GM12891 (cell line): ENCODE measurements around the gene SELENOW.
"Not testable (repeated sequence)": the region's sequence is repeated elsewhere in the genome, so short reads cannot be mapped to it uniquely, and the experiment has no call there.

Source experiments
- DNase-seq: peaks from one replicate; pipeline ENCODE4 v3.0.0; 2011; ENCODE audit warnings: low spot score; ENCODE audit not compliant: insufficient read length
- FAIRE-seq: peaks from 2 replicates; lab custom pipeline; 2011; peaks lifted over from hg19 to GRCh38; lab: Jason Lieb, UNC
- PAX5 ChIP-seq: IDR thresholded peaks from 2 replicates; pipeline ENCODE4 v1.6.1; 2011; ENCODE audit warnings: low read length, moderate library complexity, mild to moderate bottlenecking; ENCODE audit not compliant: insufficient read depth, severe bottlenecking
- POLR2A ChIP-seq: IDR thresholded peaks from 2 replicates; pipeline ENCODE4 v1.6.1; 2011; ENCODE audit warnings: low read depth, low read length, control low read depth
- POLR2AphosphoS5 ChIP-seq: IDR thresholded peaks from 2 replicates; pipeline ENCODE4 v1.6.1; 2011; ENCODE audit warnings: low read depth, low read length, control low read depth
- POU2F2 ChIP-seq: IDR thresholded peaks from 2 replicates; pipeline ENCODE4 v1.6.1; 2011; ENCODE audit warnings: low read depth, mild to moderate bottlenecking, control low read depth, low read length, moderate library complexity
- SPI1 ChIP-seq: IDR thresholded peaks from 2 replicates; pipeline ENCODE4 v1.6.1; 2011; ENCODE audit warnings: low read depth, low read length, control low read depth
- TAF1 ChIP-seq: IDR thresholded peaks from 2 replicates; pipeline ENCODE4 v1.6.1; 2011; ENCODE audit warnings: low read depth, low read length, control low read depth

SELENOW gene

DNA sequence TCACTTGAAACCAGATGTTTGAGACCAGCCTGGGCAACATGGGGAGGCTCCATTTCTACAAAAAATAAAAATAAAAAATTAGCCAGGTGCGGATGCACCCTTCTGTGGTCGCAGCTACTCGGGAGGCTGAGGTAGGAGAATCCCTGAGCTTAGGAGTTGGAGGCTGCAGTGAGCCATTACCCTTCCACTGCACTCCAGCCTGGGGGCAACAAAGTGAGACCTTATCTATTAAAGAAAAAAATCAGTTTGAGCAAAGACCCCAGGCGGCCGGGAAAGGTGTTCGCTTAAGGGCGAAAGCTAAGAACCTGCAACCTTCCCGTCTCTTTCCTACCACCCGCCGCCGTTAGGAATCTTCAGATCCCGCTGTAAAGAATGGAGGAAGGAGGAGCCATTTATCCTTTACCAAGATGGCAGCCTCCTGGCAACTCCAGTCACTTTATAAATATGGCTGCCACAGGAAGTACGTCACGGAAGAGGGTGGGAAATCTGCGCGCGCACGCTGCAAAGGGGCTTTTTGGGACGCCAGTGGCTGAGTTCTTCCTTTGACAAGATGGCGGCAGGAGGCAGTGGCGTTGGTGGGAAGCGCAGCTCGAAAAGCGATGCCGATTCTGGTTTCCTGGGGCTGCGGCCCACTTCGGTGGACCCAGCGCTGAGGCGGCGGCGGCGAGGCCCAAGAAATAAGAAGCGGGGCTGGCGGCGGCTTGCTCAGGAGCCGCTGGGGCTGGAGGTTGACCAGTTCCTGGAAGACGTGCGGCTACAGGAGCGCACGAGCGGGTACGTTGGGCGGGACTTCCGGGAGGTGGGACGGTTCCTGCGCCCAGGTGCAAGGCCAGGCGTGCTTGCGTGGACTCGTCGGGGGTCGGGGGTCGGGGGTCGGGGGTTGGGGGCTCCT, 33.2 kb upstream of the SELENOW start, which contains the start of gene NOP53:
Gene NOP53 (plus strand): TSS at position 537 of the 892 bp plus-strand sequence. CDS start 14 bp downstream, at position 551.
- TF ChIP-seq SPI1 (no peak), PAX5 (no peak), POLR2A (peak; percentile 98), TAF1 (peak; percentile 97), POLR2AphosphoS5 (peak; percentile 97), POU2F2 (peak; percentile 78)
- DNase-seq: peak; percentile 89
- FAIRE-seq: peak; percentile 92

DNA sequence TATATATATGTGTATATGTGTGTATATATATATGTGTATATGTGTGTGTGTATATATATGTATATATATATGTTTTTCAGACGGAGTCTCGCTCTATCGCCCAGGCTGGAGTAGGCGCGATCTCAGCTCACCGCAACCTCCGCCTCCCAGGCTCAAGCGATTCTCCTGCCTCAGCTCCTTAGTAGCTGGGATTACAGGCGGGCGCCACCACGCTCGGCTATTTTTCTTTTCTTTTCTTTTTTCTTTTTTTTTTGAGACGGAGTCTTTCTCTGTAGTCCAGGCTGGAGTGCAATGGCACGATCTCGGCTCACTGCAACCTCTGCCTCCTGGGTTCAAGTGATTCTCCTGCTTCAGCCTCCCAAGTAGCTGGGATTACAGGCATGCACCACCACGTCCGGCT, 32.4 kb upstream of the SELENOW start:
- FAIRE-seq, DNase-seq: not testable (repeated sequence)

DNA sequence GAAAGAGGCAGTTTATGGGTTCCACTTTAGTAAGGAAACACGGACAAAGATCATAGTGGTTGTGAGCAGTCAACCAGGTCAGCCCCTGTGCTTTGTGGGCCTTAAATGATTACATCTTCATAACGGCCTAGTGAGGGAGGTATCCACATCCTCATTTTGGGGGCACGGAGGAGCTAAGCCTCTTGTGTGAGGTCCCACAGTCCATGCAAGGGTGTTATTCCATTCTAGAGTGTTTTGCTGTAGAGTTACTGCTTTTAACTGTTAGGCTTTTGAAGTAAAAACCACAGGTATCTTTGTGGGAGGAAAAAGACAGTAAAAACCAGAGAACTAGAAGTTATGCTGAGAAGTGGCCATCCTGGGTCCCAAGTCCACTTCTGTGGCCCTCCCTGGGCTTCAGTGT, 29.2 kb upstream of the SELENOW start:
- FAIRE-seq (no peak), DNase-seq (no peak)
- TF ChIP-seq PAX5 (peak; percentile 74), POLR2A (no peak), POLR2AphosphoS5 (0 out of 2 replicates have a peak, but pooled peaks have one; percentile 36), POU2F2 (no peak), TAF1 (no peak), SPI1 (peak; percentile 94)

DNA sequence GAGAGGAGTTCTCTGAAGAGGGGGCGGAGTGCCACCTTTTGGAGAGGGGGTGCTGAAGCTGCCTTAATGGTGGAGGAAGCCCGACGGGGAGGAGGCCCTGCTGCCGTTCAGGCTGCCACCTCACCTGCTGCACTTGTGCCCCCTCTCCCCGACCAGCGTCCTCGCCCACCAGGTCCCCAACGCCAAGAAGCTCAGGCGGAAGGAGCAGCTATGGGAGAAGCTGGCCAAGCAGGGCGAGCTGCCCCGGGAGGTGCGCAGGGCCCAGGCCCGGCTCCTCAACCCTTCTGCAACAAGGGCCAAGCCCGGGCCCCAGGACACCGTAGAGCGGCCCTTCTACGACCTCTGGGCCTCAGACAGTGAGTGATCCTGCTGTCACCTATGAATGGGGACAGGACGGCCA, 27.8 kb upstream of the SELENOW start:
- DNase-seq: no peak
- TF ChIP-seq TAF1: no peak
- TF ChIP-seq POLR2AphosphoS5: no peak
- TF ChIP-seq SPI1: no peak
- no peak for TF ChIP-seq POU2F2
- no peak for TF ChIP-seq PAX5
- TF ChIP-seq POLR2A: no peak
- no peak for FAIRE-seq

DNA sequence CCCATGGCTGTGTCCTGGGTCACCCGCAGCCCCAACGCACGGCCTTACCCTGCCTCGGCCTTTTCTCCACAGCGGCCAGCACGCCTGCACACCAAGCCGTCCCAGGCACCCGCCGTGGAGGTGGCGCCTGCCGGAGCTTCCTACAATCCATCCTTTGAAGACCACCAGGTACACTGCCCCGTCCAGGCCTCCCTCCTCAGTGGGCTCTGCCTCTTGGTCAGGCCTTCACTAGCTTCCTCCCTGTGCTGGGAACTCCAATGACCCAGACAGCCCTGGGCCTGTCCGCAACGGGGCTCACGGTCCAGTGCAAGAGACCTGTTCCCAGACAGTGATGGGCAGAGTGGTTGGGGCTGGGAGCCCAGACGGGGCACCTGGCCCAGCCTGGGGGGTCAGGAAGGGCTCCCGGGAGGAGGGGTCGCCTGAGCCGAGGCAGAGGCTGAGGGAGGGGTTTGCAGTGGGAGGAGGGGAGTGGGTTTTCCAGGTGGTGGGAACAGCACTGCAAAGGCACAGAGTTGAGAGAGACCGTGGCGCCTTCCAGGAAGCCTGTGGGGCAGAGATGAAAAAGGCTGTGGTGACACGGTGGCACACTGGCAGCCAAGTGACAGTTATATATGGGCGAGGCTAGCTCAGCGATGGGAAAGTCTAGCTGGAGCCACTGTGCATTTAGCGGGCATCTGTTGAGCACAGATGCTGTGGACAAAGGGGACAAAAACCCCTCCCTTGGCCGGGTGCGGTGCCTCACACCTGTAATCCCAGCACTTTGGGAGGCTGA, 25.9 kb upstream of the SELENOW start:
- TF ChIP-seq POLR2AphosphoS5 (0 out of 2 replicates have a peak, but pooled peaks have one; percentile 5), PAX5 (no peak)
- no peak for DNase-seq
- no peak for FAIRE-seq

DNA sequence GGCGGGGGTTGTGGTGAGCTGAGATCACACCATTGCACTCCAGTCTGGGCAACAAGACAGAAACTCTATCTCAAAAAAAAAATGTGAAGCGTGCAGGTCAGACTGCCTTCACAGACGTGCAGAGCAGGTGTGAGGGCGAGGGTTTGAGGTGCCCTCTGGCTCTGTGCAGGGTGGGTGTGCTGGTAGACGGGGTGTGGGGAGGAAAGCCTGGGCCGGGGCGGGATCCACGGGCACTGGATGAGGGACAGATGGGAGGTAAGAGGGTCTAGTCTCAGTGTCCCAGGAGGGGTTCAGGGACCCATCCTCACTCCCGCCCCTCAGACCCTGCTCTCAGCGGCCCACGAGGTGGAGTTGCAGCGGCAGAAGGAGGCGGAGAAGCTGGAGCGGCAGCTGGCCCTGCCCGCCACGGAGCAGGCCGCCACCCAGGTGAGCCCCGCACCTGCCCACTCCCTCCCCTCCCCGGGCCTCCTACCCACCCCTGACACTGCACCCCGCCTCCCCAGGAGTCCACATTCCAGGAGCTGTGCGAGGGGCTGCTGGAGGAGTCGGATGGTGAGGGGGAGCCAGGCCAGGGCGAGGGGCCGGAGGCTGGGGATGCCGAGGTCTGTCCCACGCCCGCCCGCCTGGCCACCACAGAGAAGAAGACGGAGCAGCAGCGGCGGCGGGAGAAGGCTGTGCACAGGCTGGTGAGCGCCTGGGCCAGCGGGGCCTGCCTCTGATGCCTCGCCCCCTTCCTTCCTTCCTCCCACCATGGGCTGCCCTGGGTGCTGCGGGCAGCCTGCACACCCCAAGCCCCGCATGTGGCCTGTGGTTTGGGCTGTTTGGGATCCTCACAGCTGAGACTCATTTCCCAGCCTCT, 24.1 kb upstream of the SELENOW start:
- TF ChIP-seq POU2F2 (no peak), PAX5 (no peak), SPI1 (no peak), POLR2A (no peak), POLR2AphosphoS5 (no peak), TAF1 (no peak)
- DNase-seq (no peak), FAIRE-seq (no peak)

DNA sequence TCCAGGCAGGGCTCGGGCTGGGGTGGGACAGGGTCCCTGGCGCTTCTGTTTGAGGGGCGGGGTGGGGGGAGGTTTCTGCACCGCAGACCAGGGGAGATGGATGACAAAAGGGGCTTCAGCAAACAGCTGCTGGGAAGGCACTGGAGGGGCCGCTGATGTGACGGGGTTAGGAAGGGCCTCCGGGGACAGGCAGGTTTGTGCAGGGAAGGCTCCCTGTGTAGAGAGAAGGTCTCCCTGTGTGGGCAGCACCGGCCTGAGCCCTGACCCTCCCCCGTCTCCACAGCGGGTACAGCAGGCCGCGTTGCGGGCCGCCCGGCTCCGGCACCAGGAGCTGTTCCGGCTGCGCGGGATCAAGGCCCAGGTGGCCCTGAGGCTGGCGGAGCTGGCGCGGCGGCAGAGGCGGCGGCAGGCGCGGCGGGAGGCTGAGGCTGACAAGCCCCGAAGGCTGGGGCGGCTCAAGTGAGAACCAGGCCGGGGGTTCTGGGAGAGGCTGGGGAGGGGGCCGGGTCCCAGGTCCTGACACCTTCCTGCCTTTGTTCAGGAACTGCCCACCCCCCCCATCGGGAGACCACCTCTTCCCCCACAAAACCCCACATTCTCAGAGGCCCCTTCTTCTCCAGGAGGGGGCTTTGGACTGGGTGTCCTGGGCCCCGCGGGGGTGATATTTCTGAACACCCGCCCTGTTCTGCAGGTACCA, 23.3 kb upstream of the SELENOW start:
- FAIRE-seq (no peak), DNase-seq (no peak)
- TF ChIP-seq PAX5 (no peak), POLR2AphosphoS5 (no peak), POU2F2 (no peak), TAF1 (no peak), POLR2A (no peak), SPI1 (no peak)

DNA sequence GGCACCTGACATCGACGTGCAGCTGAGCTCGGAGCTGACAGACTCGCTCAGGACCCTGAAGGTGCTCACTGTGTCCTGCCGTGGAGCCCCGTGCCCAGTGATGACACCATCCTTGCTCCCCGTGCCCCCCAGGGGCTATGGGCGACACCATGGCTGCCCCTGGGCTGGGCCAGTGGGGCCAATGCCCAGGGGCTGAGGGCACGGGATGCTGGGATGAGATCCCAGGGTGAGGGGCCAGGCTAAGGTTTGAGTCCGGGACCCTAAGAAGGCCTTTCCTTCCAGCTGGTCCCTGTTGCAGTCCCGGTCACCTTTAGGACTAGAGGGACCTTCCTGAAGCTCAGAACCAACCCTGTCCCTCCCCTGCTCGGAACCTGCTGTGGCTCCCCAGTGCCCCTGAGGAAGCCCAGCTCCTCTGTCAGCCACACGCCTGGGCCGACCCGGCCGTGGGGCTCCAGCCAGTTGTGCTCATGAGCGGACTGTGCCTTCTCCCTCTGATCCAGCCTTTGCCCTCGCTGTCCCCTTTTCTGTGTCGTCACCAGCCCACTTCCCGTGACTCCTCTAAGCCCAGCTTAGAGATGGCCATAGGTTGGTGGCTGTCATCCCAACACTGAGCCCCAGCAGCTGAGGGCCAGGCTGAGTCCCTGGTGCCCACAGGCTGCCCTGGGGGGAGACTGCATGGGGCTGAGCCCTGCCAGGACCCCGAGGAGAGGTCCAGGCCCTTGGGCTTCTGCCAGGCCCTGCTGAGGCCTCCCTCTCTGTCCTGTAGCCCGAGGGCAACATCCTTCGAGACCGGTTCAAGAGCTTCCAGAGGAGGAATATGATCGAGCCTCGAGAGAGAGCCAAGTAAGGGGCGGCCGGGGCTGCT, 22.5 kb upstream of the SELENOW start:
- DNase-seq: no peak

More for the DNA sequence above, 22.5 kb upstream of the SELENOW start:
- no peak for FAIRE-seq
- TF ChIP-seq SPI1 (no peak), POLR2AphosphoS5 (no peak), TAF1 (no peak), PAX5 (no peak), POU2F2 (no peak), POLR2A (no peak)
